Measurements from ENCODE around the gene RBFA. TPM values are rescaled to one million over a fixed set of nuclear protein-coding genes. Genes with fewer than 3 reads are reported as not detected.
A peak's percentile ranks its signal among the peaks of the same experiment; 100 is the strongest.

The RBFA gene
- total RNA-seq, 1 donor from 2014 or later, result 25.3 TPM

DNA sequence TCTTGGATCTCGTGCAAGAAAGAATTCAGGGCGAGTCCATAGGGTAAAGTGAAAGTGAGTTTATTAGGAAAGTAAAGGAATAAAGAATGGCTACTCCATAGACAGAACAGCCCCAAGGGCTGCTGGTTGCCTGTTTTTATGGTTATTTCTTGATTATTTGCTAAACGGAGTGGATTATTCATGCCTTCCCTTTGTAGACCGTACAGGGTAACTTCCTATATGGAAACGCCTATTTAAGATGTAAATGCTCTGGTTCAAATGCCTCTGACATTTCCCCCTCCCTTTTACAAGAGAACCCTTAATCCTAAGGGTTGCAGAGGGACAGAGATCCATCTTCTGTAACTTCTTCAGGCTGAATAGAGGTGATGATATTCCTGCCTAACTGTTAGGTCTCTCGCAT, 25.7 kb downstream of the RBFA start:
- intact Hi-C loops (cut with DNase I), result no loop called here
- ATAC-seq (no peak), DNase-seq (ENCODE audit: missing footprints) (no peak)

DNA sequence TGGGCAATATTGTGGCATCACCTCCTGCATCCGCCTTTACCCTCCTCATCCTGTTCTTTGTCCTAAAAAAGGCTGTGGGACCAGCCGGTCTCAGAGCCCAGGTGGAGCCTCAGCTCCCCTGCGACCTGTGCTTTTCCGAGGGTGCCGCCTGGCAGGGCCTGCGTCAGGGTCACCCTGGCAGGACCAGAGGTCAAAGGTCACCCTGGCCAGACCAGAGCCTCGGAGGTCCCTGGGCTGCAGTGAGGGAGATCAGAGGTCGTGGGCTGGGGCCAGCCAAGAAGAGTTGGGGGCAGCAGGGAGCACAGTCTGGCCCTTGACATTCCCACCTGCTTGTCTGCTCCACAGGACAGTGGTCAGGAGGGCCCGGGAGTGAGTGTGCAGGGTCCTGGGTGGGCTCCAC, 31.5 kb downstream of the RBFA start:
- intact Hi-C loops (cut with DNase I), result no loop called here
- no peak for ATAC-seq

DNA sequence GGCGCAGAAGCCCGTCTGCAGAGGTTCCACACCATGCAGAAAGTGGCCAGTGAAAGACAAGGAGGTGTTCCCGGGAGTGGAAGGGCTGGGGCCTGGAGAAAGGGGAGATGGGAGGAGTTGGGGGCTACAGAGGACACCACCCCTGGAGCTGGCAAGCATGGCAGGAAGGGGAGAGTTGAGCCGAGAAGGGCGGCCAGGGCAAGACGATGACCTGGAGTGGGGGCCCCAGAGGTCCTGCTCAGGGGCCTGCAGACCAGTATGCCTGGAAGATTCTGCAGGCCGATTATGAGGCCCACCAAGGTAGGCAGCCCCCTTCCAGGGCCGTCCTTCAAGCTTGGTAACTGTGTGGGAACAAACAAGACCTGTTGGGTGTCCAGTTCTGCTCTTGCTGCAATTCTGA, 33.1 kb downstream of the RBFA start:
- no peak for ATAC-seq
- no peak for DNase-seq (ENCODE audit: missing footprints)
- intact Hi-C loops (cut with DNase I), result no loop called here

More for the DNA sequence above, 31.5 kb downstream of the RBFA start:
- peak; percentile 28 for DNase-seq (ENCODE audit: missing footprints)

DNA sequence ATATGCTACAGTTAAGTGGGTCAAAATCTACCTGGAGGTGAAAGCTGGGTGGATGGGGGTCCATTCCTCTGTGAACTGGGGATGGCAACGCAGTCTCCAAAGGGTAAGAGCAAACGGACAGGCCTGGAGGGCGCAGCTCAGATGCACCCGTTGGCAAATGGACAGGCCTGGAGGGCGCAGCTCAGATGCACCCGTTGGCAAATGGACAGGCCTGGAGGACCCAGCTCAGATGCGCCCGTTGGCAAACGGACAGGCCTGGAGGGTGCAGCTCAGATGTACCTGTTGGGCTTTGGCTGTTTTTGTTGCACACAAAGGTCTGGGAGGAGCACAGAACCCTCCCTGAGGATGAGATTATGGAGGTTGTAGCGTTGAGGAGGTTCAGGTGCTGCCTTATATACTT, 33.7 kb downstream of the RBFA start:
- intact Hi-C loops (cut with DNase I), result no loop called here
- ATAC-seq, result no peak

DNA sequence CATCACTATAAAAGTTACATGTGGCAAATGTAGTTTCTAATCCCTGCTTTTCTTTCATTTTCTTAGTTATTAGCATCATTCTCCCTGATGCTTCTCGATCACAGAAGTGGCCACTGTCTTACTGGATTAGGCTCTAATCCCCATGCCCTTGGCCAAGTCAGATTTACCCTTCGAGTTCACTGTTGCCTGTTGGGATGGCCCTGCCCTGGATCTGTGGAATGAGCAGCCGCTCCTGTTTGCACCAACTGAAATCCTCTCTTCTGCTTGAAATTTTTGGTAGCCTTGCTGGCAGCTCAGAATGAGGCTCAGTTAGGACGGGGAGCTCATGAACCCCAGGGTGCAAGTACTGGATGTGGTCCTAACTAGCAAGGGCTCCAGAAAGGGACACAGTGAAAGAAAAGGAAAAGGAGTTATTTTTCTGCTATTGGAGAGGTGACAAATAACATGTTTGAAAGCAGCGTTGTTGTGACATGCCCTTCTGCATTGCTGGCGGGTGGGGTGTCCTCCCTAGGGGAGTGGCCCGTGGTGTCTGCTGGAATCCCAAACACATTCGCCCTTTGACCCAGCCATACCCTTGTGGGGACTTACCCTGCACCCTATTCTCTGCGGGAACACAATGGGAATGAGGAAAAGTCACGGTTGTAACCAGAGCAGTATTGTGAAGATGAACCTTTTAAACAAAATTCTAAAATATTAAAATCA, 34.5 kb downstream of the RBFA start:
- intact Hi-C loops (cut with DNase I), result no loop called here
- ATAC-seq (no peak), DNase-seq (ENCODE audit: missing footprints) (no peak)

More for the DNA sequence above, 33.7 kb downstream of the RBFA start:
- no peak for DNase-seq (ENCODE audit: missing footprints)

DNA sequence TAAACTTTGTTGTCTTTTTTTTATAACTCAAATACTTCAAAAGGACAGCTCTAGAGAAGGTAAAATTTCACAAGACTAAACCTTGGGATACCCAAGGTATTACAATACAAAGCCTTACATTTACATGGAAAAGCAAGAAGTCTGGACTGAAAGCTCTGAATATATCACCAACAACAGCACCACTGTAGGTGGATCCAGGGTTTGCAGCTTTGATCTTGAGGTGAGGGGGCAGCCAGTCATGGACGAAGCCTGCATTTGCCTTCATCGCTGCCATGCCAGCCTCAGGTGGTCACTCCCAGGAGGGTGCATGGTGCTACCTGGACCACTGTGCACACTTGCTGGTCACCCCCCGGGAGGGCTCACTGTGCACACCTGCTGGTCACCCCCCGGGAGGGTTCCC, 36.6 kb downstream of the RBFA start:
- ATAC-seq (no peak), DNase-seq (ENCODE audit: missing footprints) (no peak)
- intact Hi-C loops (cut with DNase I), result no loop called here

DNA sequence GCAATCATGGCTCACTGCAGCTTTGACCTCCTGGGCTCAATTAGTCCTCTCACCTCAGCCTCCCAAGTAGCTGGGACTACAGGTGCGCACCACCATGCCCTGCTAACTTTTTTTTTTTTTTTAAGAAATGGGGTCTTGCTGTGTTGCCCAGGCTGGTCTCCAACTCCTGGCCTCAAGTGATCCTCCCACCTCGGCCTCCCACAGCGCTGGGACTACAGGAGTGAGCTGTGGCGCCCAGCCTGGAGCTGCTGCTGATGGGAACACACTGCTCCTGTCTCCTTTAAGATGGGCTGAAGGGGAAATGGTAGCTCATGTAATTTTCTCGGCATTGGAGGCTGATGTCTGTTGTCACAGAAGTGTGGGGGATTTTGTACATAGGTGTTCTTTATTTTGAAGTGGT, 39.9 kb downstream of the RBFA start:
- DNase-seq (ENCODE audit: missing footprints) (no peak), ATAC-seq (no peak)
- intact Hi-C loops (cut with DNase I), result no loop called here

DNA sequence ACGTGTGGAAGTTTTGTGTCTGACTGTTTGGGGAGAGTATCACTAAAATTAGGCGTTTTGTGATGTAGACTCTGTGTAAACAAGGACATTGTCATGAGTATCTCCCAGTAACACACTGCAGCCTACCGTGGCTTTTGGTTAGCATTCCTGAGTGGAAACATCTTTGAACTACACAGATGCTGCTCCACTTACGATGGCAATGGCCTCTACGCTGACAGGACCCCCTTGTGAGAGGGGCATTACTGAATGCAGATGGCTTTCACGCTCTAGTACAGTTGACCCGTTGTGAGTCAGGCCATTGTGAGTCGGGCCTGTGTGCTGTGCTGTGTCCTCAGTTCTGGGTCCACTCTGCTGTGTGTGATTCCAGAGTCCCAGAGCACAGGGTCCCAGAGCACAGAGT, 40.5 kb downstream of the RBFA start:
- ATAC-seq (no peak), DNase-seq (ENCODE audit: missing footprints) (no peak)
- intact Hi-C loops (cut with DNase I), result no loop called here

DNA sequence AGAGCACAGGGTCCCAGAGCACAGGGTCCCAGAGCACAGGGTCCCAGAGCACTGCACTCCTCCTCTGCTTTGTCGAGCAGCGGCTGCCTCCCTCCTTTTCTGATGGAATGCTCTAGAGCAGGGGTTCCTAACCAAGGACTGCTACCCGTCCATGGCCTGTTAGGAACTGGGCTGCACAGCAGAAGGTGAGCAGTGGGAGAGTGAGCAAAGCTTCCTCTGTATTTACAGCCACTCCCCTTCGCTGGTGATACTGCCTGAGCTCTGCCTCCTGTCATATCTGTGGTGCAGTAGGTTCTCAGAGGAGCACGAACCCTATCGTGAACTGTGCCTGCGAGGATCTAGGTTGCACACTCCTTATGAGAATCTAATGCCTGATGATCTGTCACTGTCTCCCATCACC, 41.7 kb downstream of the RBFA start:
- intact Hi-C loops (cut with DNase I), result no loop called here
- ATAC-seq (no peak), DNase-seq (ENCODE audit: missing footprints) (no peak)

DNA sequence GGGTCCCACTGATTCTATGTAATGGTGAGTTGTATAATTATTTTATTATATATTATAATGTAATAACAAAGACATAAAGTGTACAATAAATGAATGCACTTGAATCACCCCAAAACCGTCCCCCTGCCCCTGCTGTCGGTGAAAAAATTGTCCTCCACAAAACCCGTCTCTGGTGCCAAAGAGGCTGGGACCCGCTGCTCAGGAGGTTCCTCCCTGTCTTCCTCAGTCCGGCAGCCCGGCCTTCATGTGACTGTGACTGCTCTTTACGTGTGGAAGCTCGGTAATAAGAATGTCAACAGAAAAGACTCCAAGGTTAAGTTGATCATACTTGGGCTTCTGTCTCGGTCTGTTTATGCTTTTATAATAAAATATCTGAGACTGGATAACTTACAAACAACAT, 42.1 kb downstream of the RBFA start:
- no peak for ATAC-seq
- no peak for DNase-seq (ENCODE audit: missing footprints)
- intact Hi-C loops (cut with DNase I), result no loop called here

DNA sequence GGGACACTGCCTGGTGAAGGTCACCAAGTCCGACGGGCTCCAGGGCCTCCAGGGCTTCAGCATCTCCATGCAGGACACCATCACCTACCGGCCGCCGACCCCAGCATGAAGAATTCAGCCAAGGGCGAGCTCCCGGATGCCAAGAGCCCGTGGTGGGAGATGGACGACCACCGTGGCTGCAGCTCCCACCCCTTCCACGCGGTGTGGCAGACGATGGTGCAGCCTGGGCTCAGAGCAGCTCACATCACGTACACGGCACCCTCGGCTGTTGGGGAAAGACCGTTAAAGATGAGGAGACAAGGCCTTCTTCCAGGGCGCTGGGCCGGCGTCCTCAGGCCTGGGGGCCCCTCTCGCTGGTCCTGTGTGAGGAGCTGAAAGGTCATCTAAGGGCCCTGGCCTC, 43.6 kb downstream of the RBFA start:
- intact Hi-C loops (cut with DNase I), result no loop called here
- DNase-seq (ENCODE audit: missing footprints) (no peak), ATAC-seq (no peak)

Other genes with a start within 250 kb of the RBFA start
- not detected for gene KCNG2, start 236.5 kb upstream of the RBFA start, total RNA-seq
- 29.3 TPM for gene SLC66A2, start 82.8 kb upstream of the RBFA start, total RNA-seq
- 12.5 TPM for gene HSBP1L1, start 69.8 kb upstream of the RBFA start, total RNA-seq
- gene TXNL4A, start 45.9 kb upstream of the RBFA start, total RNA-seq, result 90.8 TPM
- 7.4 TPM for gene ADNP2, start 74.8 kb downstream of the RBFA start, total RNA-seq
- 2.1 TPM for gene PARD6G, start 213.1 kb downstream of the RBFA start, total RNA-seq

Measured in Right ventricle myocardium inferior (tissue), 1 donor.